Kidney tubule cell (primary cell): Measurements from ENCODE around the gene SERPINB2.
"Not testable (repeated sequence)": the region's sequence is repeated elsewhere in the genome, so short reads cannot be mapped to it uniquely, and the experiment has no call there.

ENCODE experiments used
- DNase-seq: peaks from one replicate; pipeline ENCODE4 v3.0.0-alpha.2; 2018; ENCODE audit warnings: low spot score

The SERPINB2 gene

GRCh38 chr18:63888470-63889190 lies 1.1 kb downstream of the SERPINB2 start:
- no peak for DNase-seq

- DNase-seq: no peak
These were observed 2.1 kb downstream of the SERPINB2 start for GRCh38 chr18:63889626-63890025.

GRCh38 chr18:63890237-63890949 lies 2.9 kb downstream of the SERPINB2 start:
- no peak for DNase-seq

GRCh38 chr18:63890950-63891304 lies 3.4 kb downstream of the SERPINB2 start:
- DNase-seq: no peak

- no peak for DNase-seq
These were observed 5.1 kb downstream of the SERPINB2 start for GRCh38 chr18:63892566-63892965.

GRCh38 chr18:63894106-63894772 lies 6.7 kb downstream of the SERPINB2 start:
- DNase-seq: no peak

GRCh38 chr18:63895190-63895589 lies 7.7 kb downstream of the SERPINB2 start:
- no peak for DNase-seq

- no peak for DNase-seq
These were observed 9.6 kb downstream of the SERPINB2 start for GRCh38 chr18:63897072-63897471.

GRCh38 chr18:63899206-63899605 lies 11.7 kb downstream of the SERPINB2 start:
- DNase-seq: no peak

- no peak for DNase-seq
These were observed 16.5 kb downstream of the SERPINB2 start for GRCh38 chr18:63903851-63904570.

- no peak for DNase-seq
These were observed 17.2 kb downstream of the SERPINB2 start for GRCh38 chr18:63904694-63905093.

GRCh38 chr18:63905361-63905760 lies 17.9 kb downstream of the SERPINB2 start:
- peak; percentile 49 for DNase-seq

GRCh38 chr18:63906056-63906455 lies 18.6 kb downstream of the SERPINB2 start:
- DNase-seq: no peak

GRCh38 chr18:63907664-63908063 lies 20.2 kb downstream of the SERPINB2 start, which contains the start of gene SERPINB10:
Gene SERPINB10, plus strand, starts transcription at chr18:63907958. Its CDS starts 7,553 bp downstream, at chr18:63915511.
- DNase-seq: no peak

- no peak for DNase-seq
These were observed 21.4 kb downstream of the SERPINB2 start for GRCh38 chr18:63908858-63909257.

- no peak for DNase-seq
These were observed 22.4 kb downstream of the SERPINB2 start for GRCh38 chr18:63909870-63910269.

GRCh38 chr18:63917817-63918216 lies 30.3 kb downstream of the SERPINB2 start:
- DNase-seq: no peak

- no peak for DNase-seq
These were observed 34.5 kb downstream of the SERPINB2 start for GRCh38 chr18:63922049-63922448.

- DNase-seq: no peak
These were observed 37.0 kb downstream of the SERPINB2 start for GRCh38 chr18:63924551-63924950.

- DNase-seq: no peak
These were observed 40.8 kb downstream of the SERPINB2 start for GRCh38 chr18:63928331-63928730.

- DNase-seq: not testable (repeated sequence)
These were observed 41.9 kb downstream of the SERPINB2 start for GRCh38 chr18:63929369-63929768.

GRCh38 chr18:63930773-63931354 lies 43.4 kb downstream of the SERPINB2 start:
- no peak for DNase-seq
